ENCODE measurements around the gene SLC2A4. TPM values are rescaled to one million over a fixed set of nuclear protein-coding genes. Genes with fewer than 3 reads are reported as not detected.
A peak's percentile ranks its signal among the peaks of the same experiment; 100 is the strongest.

Gene SLC2A4
- total RNA-seq, 1 experiment from 2014 or later, result 1.5 TPM

GRCh38 chr17:7259555-7259889 lies 22.0 kb upstream of the SLC2A4 start:
- Histone ChIP-seq H3K4me1 (replicated peaks; ENCODE audit: insufficient read depth) (peaks cover 31% of the 10 kb centered on the region), H3K9me2 (ENCODE audit: insufficient read depth) (no peaks in the 10 kb centered on the region), H3F3A (ENCODE audit: insufficient read depth, low read depth) (peaks cover 87% of the 10 kb centered on the region), H3K79me2 (ENCODE audit: low read depth) (peaks cover 71% of the 10 kb centered on the region), H3K36me3 (ENCODE audit: low read depth) (peaks cover 39% of the 10 kb centered on the region), H3K9me3 (ENCODE audit: insufficient read depth, low read depth) (no peaks in the 10 kb centered on the region), H3K27me3 (ENCODE audit: insufficient read depth, low read depth) (no peaks in the 10 kb centered on the region), H3K4me3 (peak overlapping the region; percentile 37; the same call in 1 of the 2 replicates), H2AFZ (no peak overlapping the region), H4K20me1 (ENCODE audit: insufficient read depth) (peaks cover 25% of the 10 kb centered on the region), H3K4me2 (peak overlapping the region; percentile 98), H3K27ac (peak overlapping the region; percentile 100)
- DNase-seq, result no peak
- POLR2A ChIA-PET (ENCODE audit: unreplicated experiment), result interaction anchor here (0.6 to 1.0 kb wide), 2 partner anchors 15 to 18 kb away, joined by 4 to 7 read pairs; no protein-coding TSS in a partner anchor
- BruUV-seq (replicated peaks), result no TSS peak
- intact Hi-C loops (cut with micrococcal nuclease; ENCODE audit: unreplicated experiment), result no loop called here
- CTCF ChIA-PET, result no interaction called here
- TF ChIP-seq EZH2 (IDR thresholded peaks at IDR 0.05; ENCODE audit: low read depth), result no peak

GRCh38 chr17:7260151-7260550 lies 21.4 kb upstream of the SLC2A4 start:
- TF ChIP-seq CTCF (conservative IDR thresholded peaks at IDR 0.05) (no peak), EZH2 (IDR thresholded peaks at IDR 0.05; ENCODE audit: low read depth) (no peak)
- H3K4me3 ChIP-seq, result peak overlapping the region; percentile 97
- CTCF ChIA-PET, result interaction anchor here (0.7 kb wide), 1 partner anchor 248 kb away, joined by 13 read pairs; no protein-coding TSS in a partner anchor
- peaks cover 35% of the 10 kb centered on the region for H3K4me1 ChIP-seq (replicated peaks; ENCODE audit: insufficient read depth)
- BruUV-seq (replicated peaks), result no TSS peak
- intact Hi-C loops (cut with micrococcal nuclease; ENCODE audit: unreplicated experiment), result loop anchor here (5.0 kb wide), 5 partner anchors 47 to 582 kb away; partner anchors contain the start of genes EIF5A, POLR2A, SLC35G6 and TMEM256
- H3K27me3 ChIP-seq (ENCODE audit: insufficient read depth, low read depth), result no peaks in the 10 kb centered on the region
- peaks cover 33% of the 10 kb centered on the region for H3K36me3 ChIP-seq (ENCODE audit: low read depth)
- no peaks in the 10 kb centered on the region for H3K9me3 ChIP-seq (ENCODE audit: insufficient read depth, low read depth)
- H3K27ac ChIP-seq, result peak overlapping the region; percentile 100
- peaks cover 83% of the 10 kb centered on the region for H3F3A ChIP-seq (ENCODE audit: insufficient read depth, low read depth)
- no peaks in the 10 kb centered on the region for H3K9me2 ChIP-seq (ENCODE audit: insufficient read depth)
- H3K4me2 ChIP-seq, result peak overlapping the region; percentile 98
- peaks cover 25% of the 10 kb centered on the region for H4K20me1 ChIP-seq (ENCODE audit: insufficient read depth)
- no peak overlapping the region for H2AFZ ChIP-seq
- H3K79me2 ChIP-seq (ENCODE audit: low read depth), result peaks cover 66% of the 10 kb centered on the region
- no peak for DNase-seq
- POLR2A ChIA-PET (ENCODE audit: unreplicated experiment), result interaction anchor here (0.6 kb wide), 1 partner anchor 19 kb away, joined by 4 read pairs; no protein-coding TSS in a partner anchor

GRCh38 chr17:7260651-7261378 lies 20.7 kb upstream of the SLC2A4 start:
- H3K4me3 ChIP-seq, result peak overlapping the region; percentile 97
- peaks cover 25% of the 10 kb centered on the region for H4K20me1 ChIP-seq (ENCODE audit: insufficient read depth)
- H3K9me3 ChIP-seq (ENCODE audit: insufficient read depth, low read depth), result no peaks in the 10 kb centered on the region
- no peak overlapping the region for H2AFZ ChIP-seq
- H3K4me1 ChIP-seq (replicated peaks; ENCODE audit: insufficient read depth), result peaks cover 36% of the 10 kb centered on the region
- no peaks in the 10 kb centered on the region for H3K9me2 ChIP-seq (ENCODE audit: insufficient read depth)
- peaks cover 81% of the 10 kb centered on the region for H3F3A ChIP-seq (ENCODE audit: insufficient read depth, low read depth)
- ChIA-PET CTCF (interaction anchor here (0.7 kb wide), 2 partner anchors 19 to 249 kb away, joined by 3 to 13 read pairs; no protein-coding TSS in a partner anchor), POLR2A (ENCODE audit: unreplicated experiment) (interaction anchor here (0.6 kb wide), 1 partner anchor 185 kb away, joined by 3 read pairs; no protein-coding TSS in a partner anchor)
- peaks cover 66% of the 10 kb centered on the region for H3K79me2 ChIP-seq (ENCODE audit: low read depth)
- H3K27ac ChIP-seq, result peak overlapping the region; percentile 100
- peak; percentile 74 to 91 for DNase-seq
- H3K36me3 ChIP-seq (ENCODE audit: low read depth), result peaks cover 33% of the 10 kb centered on the region
- H3K4me2 ChIP-seq, result peak overlapping the region; percentile 98
- TF ChIP-seq EZH2 (IDR thresholded peaks at IDR 0.05; ENCODE audit: low read depth), result no peak
- TF ChIP-seq CTCF (conservative IDR thresholded peaks at IDR 0.05), result no peak
- H3K27me3 ChIP-seq (ENCODE audit: insufficient read depth, low read depth), result no peaks in the 10 kb centered on the region
- BruUV-seq (replicated peaks), result no TSS peak
- intact Hi-C loops (cut with micrococcal nuclease; ENCODE audit: unreplicated experiment), result loop anchor here (1.0 to 5.0 kb wide), 6 partner anchors 46 to 581 kb away; partner anchors contain the start of genes EIF5A, POLR2A, SLC35G6 and TMEM256
